Spleen (tissue), 11 donors: ENCODE data around the gene C1orf159. TPM values are rescaled to one million over a fixed set of nuclear protein-coding genes. Genes with fewer than 3 reads are reported as not detected.
"Not testable (repeated sequence)": the region's sequence is repeated elsewhere in the genome, so short reads cannot be mapped to it uniquely, and the experiment has no call there.

Experiments used
- DNase-seq: peaks from one replicate; pipeline ENCODE4 v3.0.0-alpha.2; 2020
- H3K27ac ChIP-seq, 8 donors: fragments of 200-600 bp; sonication (generic) in 7 of 8; 1 replicate in 4 of 8; 2 replicates in 4 of 8; pipeline versions ENCODE4 v1.5.0 to v1.8.0; 2016 to 2021; ENCODE audit warnings: inconsistent platforms in 4 of 8, mild to moderate bottlenecking in 4 of 8, moderate library complexity in 1 of 8
- H3K27me3 ChIP-seq, 7 donors: fragments of 200-600 bp; sonication (generic) in 6 of 7; replicated peaks in 1 of 7; 1 replicate in 4 of 7; 2 replicates in 3 of 7; pipeline versions ENCODE4 v1.5.0 to v1.8.0; 2016 to 2021; ENCODE audit warnings: inconsistent platforms in 3 of 7, mild to moderate bottlenecking in 1 of 7
- H3K36me3 ChIP-seq, 6 donors: fragments of 200-600 bp; sonication (generic) in 5 of 6; 1 replicate in 4 of 6; 2 replicates in 2 of 6; pipeline versions ENCODE4 v1.5.0 to v1.8.0; 2016 to 2021; ENCODE audit warnings: inconsistent platforms in 2 of 6
- H3K4me1 ChIP-seq, 6 donors: fragments of 200-600 bp; sonication (generic) in 5 of 6; 1 replicate in 3 of 6; 2 replicates in 3 of 6; pipeline versions ENCODE4 v1.5.0 to v1.8.0; 2016 to 2021; ENCODE audit warnings: inconsistent platforms in 3 of 6
- H3K4me3 ChIP-seq, 8 donors: fragments of 200-600 bp; sonication (generic) in 7 of 8; 1 replicate in 4 of 8; 2 replicates in 4 of 8; pipeline versions ENCODE4 v1.5.0 to v1.8.0; 2016 to 2021; ENCODE audit warnings: inconsistent platforms in 4 of 8, mild to moderate bottlenecking in 4 of 8, moderate library complexity in 2 of 8
- H3K9me3 ChIP-seq, 8 donors: fragments of 200-600 bp; sonication (generic) in 7 of 8; 1 replicate in 4 of 8; 2 replicates in 4 of 8; pipeline versions ENCODE4 v1.5.0 to v1.8.0; 2016 to 2021; ENCODE audit warnings: inconsistent platforms in 4 of 8
- CTCF ChIP-seq, 11 experiments: fragments of 200-600 bp in 7 of 11; fragments of 450-650 bp in 4 of 11; sonication (generic) in 4 of 11; IDR thresholded peaks in 8 of 11; conservative IDR thresholded peaks in 3 of 11; 1 replicate in 7 of 11; 2 replicates in 4 of 11; pipeline versions ENCODE4 v1.4.0 to v1.8.0; 2016 to 2021; ENCODE audit warnings: antibody characterized with exemption in 11 of 11, inconsistent platforms in 4 of 11, mild to moderate bottlenecking in 1 of 11
- POLR2A ChIP-seq, 3 donors: fragments of 450-650 bp; IDR thresholded peaks; one replicate each; pipeline ENCODE4 v1.5.1; 2017; ENCODE audit warnings: antibody characterized with exemption in 3 of 3, mild to moderate bottlenecking in 1 of 3
- POLR2AphosphoS5 ChIP-seq, 3 donors: sonication (generic); formaldehyde crosslinking; IDR thresholded peaks; one replicate each; pipeline ENCODE4 v1.5.1; 2017; ENCODE audit warnings: antibody characterized with exemption in 3 of 3
- WGBS, 5 donors: extraction: QIAGEN DNeasy Blood & Tissue Kit in 3 of 5; methylation state at CpG; one replicate each; pipeline versions ENCODE4 v1.1.5 to v1.1.7; 2013 to 2018; 5-methylcytosine and 5-hydroxymethylcytosine counted together
- intact Hi-C: fragments of 100-400 bp; cut with DNase I; formaldehyde crosslinking; loops from one replicate; pipeline ENCODE4 v1.15.0; 2023; ENCODE audit warnings: low total_unique reads
- polyA plus RNA-seq, 3 donors: library from polyadenylated mRNA; stranded (reverse); fragments of 200-250 nt; gene quantifications; one replicate each; pipeline ENCODE4 v1.2.1, GENCODE V29; 2013
- total RNA-seq, 7 donors: library from RNA; depleted of rRNA in 3 of 7; stranded (reverse); fragments of >200 nt in 3 of 7; fragmentation: NEBNext Ultra II Directional in 4 of 7; extraction: Animal tissue kit (Norgen Biotek cat#: 25700) in 4 of 7; gene quantifications; one replicate each; pipeline versions ENCODE4 v1.1.0 to v1.2.1, GENCODE V29; 2016 to 2021
- donor health status: healthy with polysubstance abuse.
- donor health status: DM: no; HTN: no; CAD: no; lungs with moderate emphysema.
- donor health status: DM: no; HTN: no; CAD: no.
- donor health status: Bipolar disorder and iron deficiency.
- donor health status: healthy.
- donor health status: DM: no; HTN: no; CAD: no.
- donor health status: DM: yes; HTN: yes; CAD: no.

C1orf159 gene
- total and polyA plus RNA-seq, 10 donors, result 8.5 to 25.7 (median 18.8) TPM

GRCh38 chr1:1144843-1145546, 29.1 kb upstream of the C1orf159 start:
- no peak for TF ChIP-seq CTCF (IDR thresholded peaks at IDR 0.05 in 8 of 11, conservative IDR thresholded peaks at IDR 0.05 in 3 of 11)
- TF ChIP-seq POLR2AphosphoS5 (IDR thresholded peaks at IDR 0.05), result no peak
- no peak for TF ChIP-seq POLR2A (IDR thresholded peaks at IDR 0.05)
- H3K4me3 ChIP-seq, result peak overlapping the region in 1 of 8 donors; percentile 30
- no peaks in the 10 kb centered on the region for H3K36me3 ChIP-seq
- DNase-seq, result no peak
- peaks cover 0 to 60% (median 0%) of the 10 kb centered on the region in 7 donors for H3K27me3 ChIP-seq
- intact Hi-C loops, result no loop called here
- H3K4me1 ChIP-seq, result peaks cover 0 to 32% (median 18%) of the 10 kb centered on the region in 6 donors
- WGBS, 5 donors, result 76 to 80% (median 80%) methylated on average over 1 to 32 of the region's 32 CpGs
- H3K27ac ChIP-seq, result peak overlapping the region in 7 of 8 donors; percentile 72 to 90 (median 78)
- H3K9me3 ChIP-seq, result no peaks in the 10 kb centered on the region

- no peaks in the 10 kb centered on the region for H3K9me3 ChIP-seq
- peaks cover 0 to 32% (median 18%) of the 10 kb centered on the region in 6 donors for H3K4me1 ChIP-seq
- H3K27me3 ChIP-seq, result peaks cover 0 to 60% (median 0%) of the 10 kb centered on the region in 7 donors
- TF ChIP-seq POLR2A (IDR thresholded peaks at IDR 0.05) (no peak), CTCF (IDR thresholded peaks at IDR 0.05 in 8 of 11, conservative IDR thresholded peaks at IDR 0.05 in 3 of 11) (no peak), POLR2AphosphoS5 (IDR thresholded peaks at IDR 0.05) (peak; percentile 74 to 82 (median 77))
- peak overlapping the region in 2 of 8 donors; percentile 6 to 30 for H3K4me3 ChIP-seq
- 26 to 39% (median 34%) methylated on average over 29 to 42 of the region's 42 CpGs for WGBS, 5 donors
- intact Hi-C loops, result no loop called here
- no peaks in the 10 kb centered on the region for H3K36me3 ChIP-seq
- H3K27ac ChIP-seq, result peak overlapping the region; percentile 15 to 90 (median 76)
- DNase-seq, result peak; percentile 92
Measured at GRCh38 chr1:1144122-1144842, 28.4 kb upstream of the C1orf159 start.

DNA sequence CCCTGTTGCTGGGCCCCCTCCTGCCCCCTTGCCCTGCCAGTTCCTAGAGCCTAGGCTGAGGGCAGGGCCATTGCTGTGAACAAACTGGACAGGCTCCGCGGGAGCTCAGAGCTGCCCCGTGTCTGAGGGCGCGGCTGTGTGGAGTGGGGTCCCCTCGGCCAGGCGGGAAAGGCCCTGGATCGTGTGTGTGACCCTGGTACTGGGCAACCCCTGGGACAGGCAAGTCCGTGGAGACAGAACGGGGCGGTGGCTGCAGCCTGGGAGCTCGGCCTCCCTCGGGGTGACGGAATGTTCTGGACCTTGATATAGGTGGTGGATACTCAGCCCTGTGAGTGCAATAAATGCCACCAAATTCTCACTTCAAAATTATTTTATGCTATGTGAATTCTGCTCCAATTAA, 27.7 kb upstream of the C1orf159 start:
- 85 to 96% (median 88%) methylated on average over 12 to 14 of the region's 14 CpGs for WGBS, 5 donors
- H3K4me3 ChIP-seq, result peak overlapping the region in 1 of 8 donors; percentile 30
- TF ChIP-seq POLR2AphosphoS5 (IDR thresholded peaks at IDR 0.05), result no peak
- TF ChIP-seq CTCF (IDR thresholded peaks at IDR 0.05 in 8 of 11, conservative IDR thresholded peaks at IDR 0.05 in 3 of 11), result no peak
- no peak for TF ChIP-seq POLR2A (IDR thresholded peaks at IDR 0.05)
- intact Hi-C loops, result no loop called here
- H3K36me3 ChIP-seq, result no peaks in the 10 kb centered on the region
- peak overlapping the region in 4 of 8 donors; percentile 78 to 90 (median 80) for H3K27ac ChIP-seq
- peaks cover 0 to 34% (median 18%) of the 10 kb centered on the region in 6 donors for H3K4me1 ChIP-seq
- no peaks in the 10 kb centered on the region for H3K9me3 ChIP-seq
- DNase-seq, result no peak
- H3K27me3 ChIP-seq, result peaks cover 0 to 60% (median 0%) of the 10 kb centered on the region in 7 donors

- H3K4me3 ChIP-seq, result no peak overlapping the region
- peaks cover 0 to 62% (median 2%) of the 10 kb centered on the region in 7 donors for H3K27me3 ChIP-seq
- TF ChIP-seq POLR2AphosphoS5 (IDR thresholded peaks at IDR 0.05), result no peak
- TF ChIP-seq POLR2A (IDR thresholded peaks at IDR 0.05), result no peak
- TF ChIP-seq CTCF (IDR thresholded peaks at IDR 0.05 in 8 of 11, conservative IDR thresholded peaks at IDR 0.05 in 3 of 11), result no peak
- intact Hi-C loops, result no loop called here
- H3K9me3 ChIP-seq, result no peaks in the 10 kb centered on the region
- WGBS, 5 donors, result 81 to 88% (median 85%) methylated on average over 14 to 19 of the region's 19 CpGs
- H3K4me1 ChIP-seq, result peaks cover 0 to 41% (median 20%) of the 10 kb centered on the region in 6 donors
- peak overlapping the region in 1 of 8 donors; percentile 90 for H3K27ac ChIP-seq
- H3K36me3 ChIP-seq, result no peaks in the 10 kb centered on the region
- no peak for DNase-seq
Measured at GRCh38 chr1:1142844-1143243, 27.0 kb upstream of the C1orf159 start.

DNA sequence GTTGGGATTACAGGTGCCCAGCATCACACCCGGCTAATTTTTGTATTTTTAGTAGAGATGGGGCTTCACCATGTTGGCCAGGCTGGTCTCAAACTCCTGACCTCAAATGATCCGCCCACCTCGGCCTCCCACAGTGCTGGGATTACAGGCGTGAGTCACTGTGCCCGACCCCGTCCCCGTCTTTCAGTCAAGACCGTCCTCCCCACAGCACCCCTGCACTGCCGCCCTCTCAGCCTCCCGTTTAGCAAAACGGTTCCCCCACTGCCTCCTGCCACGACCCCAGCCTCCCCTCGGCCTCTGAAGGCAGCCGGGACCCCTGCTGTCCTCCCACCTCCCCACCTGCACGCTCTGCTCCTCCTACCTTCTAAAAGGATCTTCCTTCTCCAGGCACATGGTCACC, 26.5 kb upstream of the C1orf159 start:
- H3K36me3 ChIP-seq, H3K9me3 ChIP-seq, H3K4me3 ChIP-seq, intact Hi-C loops, DNase-seq, H3K27ac ChIP-seq: not testable (repeated sequence)
- WGBS, 5 donors, result 49 to 77% (median 67%) methylated on average over 15 of the region's 15 CpGs
- H3K27me3 ChIP-seq, result peaks cover 0 to 66% (median 6%) of the 10 kb centered on the region in 7 donors
- peaks cover 0 to 46% (median 25%) of the 10 kb centered on the region in 6 donors for H3K4me1 ChIP-seq
